Retinal pigment epithelial cell (primary cell): Measurements from ENCODE around the gene GTF2F1.
"Not testable (repeated sequence)": the region's sequence is repeated elsewhere in the genome, so short reads cannot be mapped to it uniquely, and the experiment has no call there.

ENCODE experiments used
- DNase-seq: peaks from one replicate; pipeline ENCODE4 v3.0.0-alpha.2; 2010; ENCODE audit warnings: low read depth
- H3K4me3 ChIP-seq: 2 replicates; pipeline ENCODE4 v1.5.1; 2011; ENCODE audit warnings: mild to moderate bottlenecking, low read length, control low read depth, moderate library complexity
- CTCF ChIP-seq: conservative IDR thresholded peaks from 2 replicates; pipeline ENCODE4 v1.5.1; 2011; ENCODE audit warnings: low read depth, low read length, control low read depth, inconsistent platforms

Gene GTF2F1

GRCh38 chr19:6359568-6360341 lies 33.2 kb downstream of the GTF2F1 start:
- no peak for DNase-seq
- no peak overlapping the region for H3K4me3 ChIP-seq
- TF ChIP-seq CTCF = no peak

GRCh38 chr19:6358003-6358402 lies 35.0 kb downstream of the GTF2F1 start:
- DNase-seq = no peak
- no peak overlapping the region for H3K4me3 ChIP-seq
- TF ChIP-seq CTCF = no peak

- no peak overlapping the region for H3K4me3 ChIP-seq
- DNase-seq = no peak
- TF ChIP-seq CTCF = no peak
These were observed 35.8 kb downstream of the GTF2F1 start for GRCh38 chr19:6357174-6357573.

- not testable (repeated sequence) for DNase-seq, H3K4me3 ChIP-seq
These were observed 37.5 kb downstream of the GTF2F1 start for GRCh38 chr19:6355321-6356040.

- H3K4me3 ChIP-seq = no peak overlapping the region
- DNase-seq = no peak
- peak; percentile 62 for TF ChIP-seq CTCF
These were observed 38.8 kb downstream of the GTF2F1 start for GRCh38 chr19:6354098-6354674.

- no peak overlapping the region for H3K4me3 ChIP-seq
- TF ChIP-seq CTCF = no peak
- no peak for DNase-seq
These were observed 40.4 kb downstream of the GTF2F1 start for GRCh38 chr19:6352381-6353165.

GRCh38 chr19:6350688-6351087 lies 42.3 kb downstream of the GTF2F1 start:
- no peak for TF ChIP-seq CTCF
- no peak for DNase-seq
- no peak overlapping the region for H3K4me3 ChIP-seq

- DNase-seq, H3K4me3 ChIP-seq: not testable (repeated sequence)
These were observed 43.7 kb downstream of the GTF2F1 start for GRCh38 chr19:6349271-6349670.
